NCI-H2196 (cell line): ENCODE results near the gene CCDC9B.
A peak's percentile ranks its signal among the peaks of the same experiment; 100 is the strongest.

Experiments used
- DNase-seq: peaks from one replicate; lab custom pipeline; 2025; ENCODE audit not compliant: unreplicated experiment; lab: John Stamatoyannopoulos, UW

Gene CCDC9B

GRCh38 chr15:40293006-40293405 lies 47.7 kb downstream of the CCDC9B start:
- DNase-seq = no peak

GRCh38 chr15:40292246-40292645 lies 48.5 kb downstream of the CCDC9B start:
- no peak for DNase-seq

- no peak for DNase-seq
Observed at GRCh38 chr15:40290918-40291574, 49.7 kb downstream of the CCDC9B start.

- no peak for DNase-seq
Observed at GRCh38 chr15:40290545-40290917, 50.2 kb downstream of the CCDC9B start.

GRCh38 chr15:40289140-40289775 lies 51.5 kb downstream of the CCDC9B start:
- peak; percentile 48 for DNase-seq

- DNase-seq = no peak
Observed at GRCh38 chr15:40287968-40288367, 52.8 kb downstream of the CCDC9B start.

- no peak for DNase-seq
Observed at GRCh38 chr15:40287505-40287904, 53.2 kb downstream of the CCDC9B start.

- DNase-seq = no peak
Observed at GRCh38 chr15:40286794-40287193, 53.9 kb downstream of the CCDC9B start.

GRCh38 chr15:40286061-40286532 lies 54.6 kb downstream of the CCDC9B start:
- DNase-seq = no peak

- no peak for DNase-seq
Observed at GRCh38 chr15:40285554-40286011, 55.2 kb downstream of the CCDC9B start.

- no peak for DNase-seq
Observed at GRCh38 chr15:40285151-40285550, 55.6 kb downstream of the CCDC9B start.

- no peak for DNase-seq
Observed at GRCh38 chr15:40283615-40284300, 57.0 kb downstream of the CCDC9B start.

- peak; percentile 16 for DNase-seq
Observed at GRCh38 chr15:40282869-40283614, 57.7 kb downstream of the CCDC9B start, which contains the start of gene ANKRD63. ANKRD63 (minus strand) TSS chr15:40283064; CDS start chr15:40282586, 478 bp downstream.

- peak; percentile 23 for DNase-seq
Observed at GRCh38 chr15:40282147-40282868, 58.4 kb downstream of the CCDC9B start.

GRCh38 chr15:40281801-40282146 lies 59.0 kb downstream of the CCDC9B start:
- DNase-seq = no peak
